GM18508 (cell line): ENCODE data around the gene CRIM1.
A peak's percentile ranks its signal among the peaks of the same experiment; 100 is the strongest.

ENCODE experiments used
- ATAC-seq: cut with Tn5 transposase; IDR thresholded peaks from one replicate; pipeline ENCODE4 v1.9.1; 2021; ENCODE audit warnings: moderate number of reproducible peaks; ENCODE audit not compliant: insufficient read depth, unreplicated experiment

CRIM1 gene

DNA sequence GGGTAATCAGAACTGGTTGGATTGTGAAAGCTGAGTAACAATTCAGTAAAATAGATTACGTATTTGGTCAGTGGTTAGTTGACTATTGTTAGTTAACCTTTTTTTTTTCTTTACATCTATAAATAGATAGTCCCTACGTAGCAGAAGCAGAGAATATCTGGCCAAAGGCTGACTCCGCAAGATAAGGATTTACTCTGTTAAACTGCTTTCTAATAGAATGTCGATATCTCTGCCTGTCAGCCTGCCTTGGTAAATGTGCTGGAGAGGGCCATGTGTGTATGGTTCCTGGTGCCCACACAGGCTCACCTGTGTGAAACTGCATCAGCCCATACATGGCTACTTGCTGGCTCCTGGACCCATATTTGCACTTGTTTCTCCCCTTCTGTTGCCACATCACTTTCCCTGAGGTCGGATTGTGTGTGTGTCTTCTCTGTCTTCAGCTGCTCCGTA lies 94.4 kb downstream of the CRIM1 start:
- no peak for ATAC-seq

DNA sequence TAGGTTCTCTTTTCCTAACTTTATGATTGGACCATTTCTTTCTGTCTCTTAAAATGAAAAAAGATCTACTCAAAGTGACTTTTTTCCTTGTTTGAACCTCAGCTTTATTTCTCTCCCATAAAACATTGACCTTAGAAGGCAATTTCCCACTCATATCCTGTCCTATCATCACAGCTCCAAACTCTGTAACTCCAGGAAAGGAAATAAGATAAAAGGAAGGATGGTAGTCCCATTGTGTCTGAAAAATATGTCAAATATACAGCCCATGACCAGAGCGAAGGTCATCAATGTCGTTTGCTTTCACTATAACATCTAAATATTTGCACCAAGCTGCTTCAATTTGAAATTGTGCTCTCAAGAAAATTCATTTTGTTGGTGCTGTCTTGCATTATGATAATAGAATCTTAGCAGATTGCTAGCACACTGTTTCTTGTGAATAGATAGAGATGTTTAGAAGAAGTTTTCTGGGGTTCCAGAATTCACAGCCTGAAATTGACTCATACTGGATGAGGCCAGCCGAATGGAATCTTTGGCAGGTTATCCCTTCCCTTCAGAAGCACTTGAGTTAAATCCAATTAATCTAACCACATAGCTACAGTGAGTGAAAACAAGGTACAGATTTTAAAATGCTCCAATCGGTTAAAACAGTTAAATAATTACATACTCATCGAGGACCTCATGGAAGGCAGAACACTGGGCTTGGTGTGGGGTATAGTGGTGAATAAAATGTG lies 95.1 kb downstream of the CRIM1 start:
- ATAC-seq = no peak

DNA sequence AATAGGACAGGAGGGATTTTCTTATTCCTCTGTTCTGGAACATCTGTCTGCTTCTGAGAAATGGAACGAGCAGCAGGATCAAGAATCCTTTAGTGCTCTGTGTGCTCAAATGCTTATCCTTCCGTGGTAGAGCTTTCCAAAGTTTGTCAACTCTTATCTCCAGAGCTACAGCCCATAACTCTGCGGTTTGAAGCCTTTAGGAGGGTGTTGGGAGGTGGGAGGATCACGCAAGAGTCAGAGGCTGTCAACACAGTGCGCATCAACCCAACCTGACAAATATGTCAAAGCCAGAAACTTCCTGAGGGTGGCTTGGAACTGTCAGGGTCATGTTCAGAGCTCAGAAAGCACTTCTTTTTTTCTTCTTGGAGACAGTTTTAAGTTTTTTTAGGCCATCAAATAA lies 95.9 kb downstream of the CRIM1 start:
- ATAC-seq = no peak

DNA sequence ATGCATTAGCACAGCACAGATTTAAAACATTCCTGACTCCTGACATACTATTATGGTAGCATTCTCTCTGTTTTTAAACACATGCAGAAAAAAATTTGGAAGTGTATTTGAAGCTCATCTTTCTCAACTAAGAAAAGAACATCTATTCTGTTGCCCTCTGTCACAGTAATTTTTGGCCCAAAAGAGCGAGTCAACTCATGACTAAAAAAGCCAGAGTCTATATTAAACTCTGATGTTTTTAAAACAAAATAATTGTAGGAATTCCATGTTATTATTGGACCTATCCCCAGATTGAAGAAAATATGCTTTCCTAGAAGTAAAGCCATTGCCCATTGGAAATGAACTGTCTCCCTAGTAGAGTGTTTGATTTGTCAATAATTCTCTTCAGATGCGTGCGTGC lies 96.7 kb downstream of the CRIM1 start:
- ATAC-seq = no peak

DNA sequence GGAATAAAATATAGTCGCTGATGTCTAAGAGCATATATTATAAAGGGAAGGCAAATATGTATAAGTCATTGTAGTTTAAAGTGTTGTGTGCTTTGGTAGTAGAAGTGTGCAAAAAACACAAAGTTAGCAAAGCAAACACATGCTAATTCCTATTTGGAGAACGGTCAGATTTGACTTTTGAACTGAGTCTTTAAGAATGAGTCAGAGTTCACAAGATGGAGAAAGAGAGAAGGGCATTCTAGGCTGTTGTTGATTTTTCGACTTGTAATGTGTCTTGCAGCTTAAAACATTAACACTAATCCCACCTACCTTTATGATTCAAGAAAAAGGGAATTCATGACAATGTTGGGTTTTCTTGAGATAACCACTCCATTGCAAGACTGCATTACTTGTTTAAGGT lies 98.1 kb downstream of the CRIM1 start:
- no peak for ATAC-seq

DNA sequence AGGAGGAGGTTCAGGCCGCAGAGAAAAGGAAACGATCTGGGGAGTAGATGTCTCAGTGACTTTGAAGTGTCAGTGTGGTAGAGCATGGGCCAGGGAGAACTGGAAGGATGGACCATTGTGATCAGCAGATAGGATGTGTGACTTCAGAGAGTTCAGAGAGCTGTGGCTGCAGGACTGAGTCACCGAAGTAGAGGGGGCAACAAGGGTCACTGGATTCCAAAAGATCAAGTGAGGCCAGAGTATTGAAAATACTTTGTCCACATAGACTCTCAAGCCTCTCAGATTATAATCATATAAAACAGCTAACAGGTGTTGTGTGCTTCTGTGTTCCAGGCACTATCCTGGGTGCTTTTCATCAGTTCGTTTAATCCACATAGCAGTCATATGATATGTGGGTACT lies 99.4 kb downstream of the CRIM1 start:
- ATAC-seq = no peak

DNA sequence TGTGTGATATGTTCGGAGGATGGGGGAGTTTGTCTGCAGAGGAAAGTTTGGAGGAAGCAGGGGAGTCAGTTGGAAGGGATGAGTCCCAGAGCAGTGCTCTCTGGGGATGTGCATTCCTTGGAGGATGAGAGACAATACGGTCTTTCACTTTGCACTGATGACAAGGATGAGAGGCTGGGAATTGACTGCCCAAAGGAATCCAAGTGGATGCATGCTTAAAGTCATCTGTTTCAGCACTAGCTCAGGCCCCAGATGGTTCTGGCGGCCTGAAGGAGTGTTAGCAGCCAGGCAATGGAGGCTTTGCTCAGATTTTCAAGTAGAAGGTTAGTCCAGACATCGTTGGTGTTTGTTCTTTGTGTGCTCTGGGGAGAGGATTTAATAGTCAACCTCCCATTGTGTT lies 100.2 kb downstream of the CRIM1 start:
- no peak for ATAC-seq

DNA sequence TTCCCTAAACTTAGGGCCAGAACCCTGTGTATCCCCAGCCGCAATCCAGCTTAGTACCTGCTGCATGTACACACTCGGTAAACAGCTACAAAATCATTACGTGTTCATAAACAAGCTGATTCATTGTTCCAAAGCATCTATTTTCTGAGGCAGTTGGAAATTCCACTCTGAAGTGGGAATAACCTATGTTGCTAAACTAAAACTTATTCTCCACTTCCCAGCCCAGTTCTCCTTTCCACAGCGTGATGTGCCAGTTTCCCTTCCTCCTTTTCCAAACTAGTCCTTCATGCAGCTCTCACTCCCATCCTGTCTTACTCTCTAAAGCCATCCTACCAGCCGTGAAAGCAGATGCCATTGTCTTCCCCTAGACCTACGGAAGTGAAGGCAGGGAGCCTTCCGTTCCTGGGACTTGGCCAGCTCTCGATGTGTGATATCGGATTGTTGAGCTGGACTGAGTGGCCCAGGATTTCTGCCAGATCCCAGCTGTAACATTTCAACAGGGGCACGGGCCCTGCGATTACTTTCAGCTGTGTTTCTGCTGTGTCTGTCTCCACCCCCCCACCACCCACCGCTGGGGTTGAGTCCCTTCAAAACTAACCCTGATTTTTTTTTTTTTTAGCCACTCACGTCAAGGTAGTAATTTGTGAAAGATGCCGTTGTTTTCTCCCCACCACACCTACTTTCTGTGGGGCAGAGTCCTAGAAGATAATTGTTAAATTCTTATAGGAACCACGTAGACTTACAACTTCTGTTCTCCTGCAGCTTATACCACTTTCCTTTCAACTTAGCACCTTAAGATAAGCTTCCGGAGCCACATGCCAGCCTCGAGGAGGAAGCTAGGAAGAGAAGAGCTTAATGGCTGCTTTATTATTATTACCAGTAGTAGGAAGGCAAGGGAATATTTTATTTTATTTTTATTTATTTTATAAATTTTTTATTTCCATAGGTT lies 100.9 kb downstream of the CRIM1 start:
- no peak for ATAC-seq

DNA sequence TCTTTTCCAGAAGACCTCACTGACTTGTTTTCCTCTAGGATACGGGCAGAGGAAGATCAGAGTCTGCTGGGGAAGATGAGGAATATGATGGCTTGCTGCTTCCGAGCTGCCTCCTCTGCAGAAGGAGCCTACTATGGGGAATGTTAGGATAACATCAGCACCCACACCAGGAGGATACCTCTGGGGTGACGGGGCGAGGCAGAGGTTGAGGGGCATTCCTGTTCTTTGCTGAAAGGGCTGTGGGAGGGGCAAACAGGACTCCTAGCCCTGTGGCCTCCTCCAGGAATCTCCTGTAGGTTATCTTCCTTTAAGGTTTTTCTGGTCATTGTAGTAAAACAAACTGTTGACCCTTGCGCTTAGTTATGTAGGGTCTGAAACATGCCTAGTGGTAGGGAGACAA lies 102.5 kb downstream of the CRIM1 start:
- no peak for ATAC-seq

DNA sequence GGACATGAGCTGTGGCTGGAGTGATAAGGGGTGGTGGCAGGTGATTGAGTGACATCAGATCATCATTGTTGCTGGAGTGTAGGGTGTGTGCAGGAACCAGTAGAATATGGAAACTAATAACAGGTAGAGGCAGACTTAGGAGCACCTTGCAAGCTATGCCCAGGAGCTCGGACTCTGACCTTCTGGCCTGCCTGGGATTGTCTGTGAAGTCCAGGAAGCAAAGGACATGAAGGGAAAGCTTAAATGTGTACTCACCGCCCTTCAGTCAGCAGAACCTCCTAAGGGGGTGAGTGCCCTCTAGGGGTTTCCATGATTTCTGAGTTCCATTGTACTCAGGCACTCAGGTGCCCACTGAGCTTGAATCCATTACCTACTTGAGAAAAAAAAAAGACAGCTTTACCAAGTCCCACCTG lies 104.2 kb downstream of the CRIM1 start:
- ATAC-seq = no peak

DNA sequence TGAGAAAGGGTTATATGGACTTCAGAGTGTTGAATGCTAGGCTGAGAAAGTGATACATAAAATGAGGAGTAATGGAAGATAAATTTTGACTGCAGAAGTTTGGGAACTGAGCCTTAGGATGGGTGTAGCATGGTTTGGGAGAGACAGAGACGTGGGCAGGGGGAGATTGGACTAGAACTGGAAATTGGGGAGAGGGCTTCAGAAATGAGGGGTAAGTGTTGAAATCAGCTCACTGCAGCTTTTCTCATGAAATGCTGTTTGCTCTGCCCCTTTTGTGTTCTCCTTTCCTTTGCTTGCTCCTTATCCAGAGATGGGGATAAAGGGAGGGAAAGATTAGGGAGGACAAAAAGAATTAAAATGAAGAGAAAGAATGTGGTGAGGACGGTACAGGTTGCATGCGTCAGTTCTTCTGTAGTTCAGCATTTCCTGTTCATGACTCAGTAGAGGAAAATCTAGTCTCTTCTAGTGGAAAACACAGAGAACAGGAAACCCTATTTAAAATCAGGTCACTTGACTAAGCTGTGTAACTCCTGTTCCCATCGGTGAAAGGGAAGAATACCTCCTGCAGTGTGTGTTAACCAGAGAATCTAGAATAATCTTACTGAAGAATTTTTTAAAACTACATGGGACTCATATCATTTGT lies 105.6 kb downstream of the CRIM1 start:
- ATAC-seq = peak; percentile 79

DNA sequence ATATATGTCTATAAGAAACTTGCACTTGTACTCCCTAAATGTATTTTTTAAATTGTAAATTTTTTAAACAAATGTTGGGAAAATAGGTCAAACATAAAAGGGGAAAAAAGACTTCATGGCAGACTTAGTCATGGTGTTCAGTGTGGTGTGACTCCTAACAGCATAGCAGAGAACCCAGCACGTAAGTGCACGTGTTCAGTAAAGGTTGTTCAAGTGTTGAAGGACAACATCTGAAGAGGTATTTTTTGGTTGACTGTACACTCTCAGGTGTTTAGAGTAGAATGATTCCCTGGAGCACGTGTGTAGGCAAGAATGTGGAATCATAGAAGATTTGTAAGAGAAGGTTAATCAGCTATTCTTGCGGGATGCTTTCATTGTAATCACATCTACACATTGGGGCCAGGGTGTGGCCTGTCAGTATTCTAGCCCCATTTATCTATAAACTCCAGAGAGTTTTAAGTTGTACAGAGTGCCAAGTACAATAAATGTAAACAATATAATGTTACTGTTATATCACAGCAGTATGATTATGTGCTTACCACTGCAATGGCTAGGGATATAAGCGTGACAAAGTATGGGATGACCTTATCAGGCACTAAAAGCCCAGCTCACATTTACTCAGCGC lies 106.8 kb downstream of the CRIM1 start:
- no peak for ATAC-seq

DNA sequence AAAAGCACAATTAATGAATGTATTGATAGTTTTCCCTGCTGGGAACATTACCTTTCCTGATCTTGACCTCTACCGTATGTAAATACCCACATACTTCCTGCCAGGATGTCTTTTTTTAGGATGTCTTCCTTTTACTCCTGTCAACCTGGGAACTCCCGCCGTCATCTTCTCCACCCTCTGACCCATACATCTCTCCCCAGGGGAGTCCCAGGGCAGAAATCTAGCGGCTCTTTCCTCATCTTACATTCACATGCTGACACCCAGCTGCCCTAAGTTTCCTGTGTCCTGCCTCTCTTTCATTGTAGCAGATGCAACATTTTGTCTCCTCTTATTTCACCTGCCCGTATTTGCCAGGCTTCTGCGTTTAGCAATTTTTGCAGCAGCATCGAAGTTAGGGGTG lies 107.8 kb downstream of the CRIM1 start:
- ATAC-seq = no peak

DNA sequence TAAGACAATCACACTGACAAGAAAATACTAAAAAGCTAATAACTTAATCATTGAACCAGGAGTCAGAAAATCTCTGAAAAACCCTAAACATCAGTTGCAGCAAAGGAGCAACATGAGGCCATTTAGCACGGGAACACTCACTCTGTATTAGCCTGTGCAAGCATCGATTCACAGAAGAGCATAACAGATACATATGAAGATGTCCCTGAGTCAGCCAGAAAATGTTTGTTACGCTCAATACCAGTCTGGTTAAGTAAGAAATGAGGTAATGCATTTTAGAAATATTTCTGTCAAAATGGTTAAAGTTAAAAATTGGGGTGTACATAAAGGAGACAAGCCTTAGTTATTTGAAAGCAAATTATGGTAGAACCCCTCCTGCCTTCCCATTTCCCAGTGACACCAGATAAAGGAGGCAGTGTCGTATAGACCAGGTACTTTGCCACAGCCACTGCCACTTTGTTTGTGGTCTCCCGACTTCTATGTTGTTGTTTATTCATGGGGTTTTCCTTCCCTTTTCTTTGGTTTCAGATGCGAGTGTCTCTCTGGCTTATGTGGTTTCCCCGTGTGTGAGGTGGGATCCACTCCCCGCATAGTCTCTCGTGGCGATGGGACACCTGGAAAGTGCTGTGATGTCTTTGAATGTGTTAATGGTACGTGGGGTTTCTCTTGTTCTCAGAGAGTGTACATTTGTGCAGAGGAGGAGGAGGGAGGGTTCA lies 108.6 kb downstream of the CRIM1 start:
- ATAC-seq = no peak

DNA sequence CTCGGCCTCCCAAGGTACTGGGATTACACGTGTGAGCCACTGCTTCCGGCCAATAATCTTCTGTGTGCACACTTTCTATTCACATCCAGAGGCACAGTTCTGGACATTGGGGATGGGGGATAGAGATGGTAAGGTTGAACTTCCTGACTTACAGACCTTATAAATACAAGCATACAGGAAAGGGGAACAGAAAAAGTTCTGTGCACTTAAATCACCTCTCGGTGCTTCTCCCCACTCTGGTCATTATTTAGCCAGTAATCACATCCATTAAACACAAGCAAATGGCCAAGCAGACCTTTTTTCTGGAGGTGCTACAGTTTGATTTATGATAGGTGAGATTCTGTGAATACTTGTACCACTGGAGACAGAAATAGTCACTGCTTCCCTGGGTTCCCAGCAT lies 110.6 kb downstream of the CRIM1 start:
- ATAC-seq = no peak

DNA sequence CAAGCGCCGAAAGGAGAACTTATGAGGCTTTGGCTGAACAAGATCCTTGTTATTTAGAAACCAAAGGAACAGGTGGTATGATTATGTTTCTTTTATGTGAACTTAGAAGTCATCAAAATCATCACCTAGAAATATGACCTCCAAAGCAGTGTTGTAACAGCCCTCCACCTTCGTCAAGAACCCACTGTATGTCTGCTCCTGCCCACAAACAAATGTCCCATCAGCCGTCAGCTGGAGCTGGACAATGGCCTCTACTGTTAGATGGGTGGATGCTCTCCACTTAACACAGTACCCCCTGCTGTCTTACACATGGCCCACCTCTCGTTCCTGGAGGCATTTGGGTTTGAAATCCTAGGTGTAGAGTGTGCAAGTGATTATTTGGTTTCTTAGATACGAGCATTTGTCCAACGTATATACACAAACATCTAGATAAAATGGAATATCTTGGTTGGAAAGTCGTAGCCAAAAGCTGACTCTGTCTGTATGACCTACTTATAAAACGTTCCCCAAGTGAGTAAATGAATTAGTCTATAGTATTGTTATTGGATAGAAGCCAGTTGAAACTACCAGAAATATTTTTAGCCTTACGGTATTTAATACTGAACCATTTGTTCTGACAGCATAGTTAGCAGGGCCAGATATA lies 113.0 kb downstream of the CRIM1 start:
- ATAC-seq = no peak

DNA sequence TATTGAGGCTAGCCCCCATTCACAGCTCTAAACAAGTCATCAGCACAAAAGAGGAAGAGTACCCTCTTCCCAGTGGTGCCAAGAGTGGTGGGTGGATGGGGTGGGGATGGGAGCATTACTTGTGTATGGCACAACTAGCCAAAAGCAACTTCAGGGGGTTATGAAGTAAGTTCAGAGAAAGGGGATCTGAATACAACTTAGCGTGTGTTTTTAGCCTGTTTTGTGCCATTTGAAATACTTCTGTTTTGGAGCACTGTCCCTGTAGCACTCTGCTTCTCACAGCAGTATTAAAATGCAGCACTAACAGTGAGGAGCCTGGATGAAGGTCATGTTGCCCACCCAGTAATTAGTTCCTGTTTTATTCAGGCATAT lies 113.5 kb downstream of the CRIM1 start:
- no peak for ATAC-seq

DNA sequence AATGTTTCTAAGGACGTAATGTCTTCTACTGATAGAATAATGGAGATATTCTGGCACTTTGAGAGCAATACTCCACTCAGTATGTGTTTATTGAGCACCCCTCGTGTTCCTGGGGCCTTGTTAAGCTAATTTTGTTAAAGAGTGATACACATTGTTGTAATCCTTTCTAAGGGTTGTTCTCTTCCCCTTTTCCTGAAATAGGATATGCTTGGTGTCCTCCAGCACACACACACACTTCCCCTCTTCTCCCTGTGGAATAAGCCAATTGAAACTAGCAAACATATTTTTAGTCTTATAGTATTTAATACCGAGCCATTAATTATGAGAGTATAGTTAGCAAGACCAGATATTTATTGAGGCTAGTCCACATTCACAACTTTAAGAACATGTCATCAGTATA lies 114.1 kb downstream of the CRIM1 start:
- ATAC-seq = no peak

DNA sequence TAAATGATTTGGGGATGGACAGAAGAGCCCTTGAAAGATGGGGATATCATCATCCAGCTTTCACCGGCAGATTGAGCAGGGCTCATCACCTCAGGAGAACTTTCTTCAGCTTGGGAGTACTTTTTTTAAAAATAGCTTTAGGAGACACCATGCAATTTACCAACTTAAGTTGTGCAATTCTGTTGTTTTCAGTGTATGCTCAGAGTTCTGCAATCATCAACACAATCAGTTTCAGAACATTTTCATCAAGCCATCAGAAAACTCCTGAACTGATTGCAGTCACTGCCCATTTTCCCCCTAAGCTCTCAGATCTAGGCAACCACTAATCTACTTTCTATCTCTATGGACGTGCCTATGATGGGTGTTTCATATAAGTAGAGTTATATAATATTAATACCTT lies 117.7 kb downstream of the CRIM1 start:
- ATAC-seq = no peak

DNA sequence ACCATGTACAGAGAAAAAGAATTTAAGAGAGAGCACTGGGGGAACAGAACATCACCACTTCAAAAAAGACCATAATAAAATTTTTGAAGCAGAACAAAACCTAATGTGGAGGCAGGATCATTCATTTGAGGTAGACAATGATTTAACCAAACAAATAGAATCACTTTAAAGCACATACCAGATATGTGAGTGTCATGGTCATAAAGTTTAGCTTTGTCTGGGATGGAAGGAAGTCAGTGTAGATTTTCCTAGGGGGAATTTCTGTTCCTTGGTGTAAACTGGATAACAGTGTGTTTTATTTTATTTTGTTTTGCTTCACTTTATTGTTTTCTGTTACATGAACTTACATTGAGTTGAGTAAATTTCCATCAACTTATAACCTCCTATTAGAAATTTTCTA lies 120.8 kb downstream of the CRIM1 start:
- no peak for ATAC-seq
